Heart right ventricle (tissue), 16 donors: ENCODE data around the gene ZNF610. TPM values are rescaled to one million over a fixed set of nuclear protein-coding genes. Genes with fewer than 3 reads are reported as not detected.

Source experiments
- ATAC-seq, 8 donors: fragments of 200-7000 bp; cut with Tn5 transposase; one replicate each; pipeline ENCODE4 v1.9.1; 2020; ENCODE audit warnings: mild to moderate bottlenecking in 8 of 8, moderate library complexity in 8 of 8, moderate number of reproducible peaks in 1 of 8
- DNase-seq, 2 donors: peaks; one replicate each; pipeline ENCODE4 v3.0.0-alpha.2; 2020
- H3K27ac ChIP-seq, 10 donors: fragments of 200-600 bp; sonication (generic) in 2 of 10; one replicate each; pipeline versions ENCODE4 v1.5.0 to v1.8.0; 2020 to 2022; ENCODE audit warnings: mild to moderate bottlenecking in 3 of 10
- H3K27me3 ChIP-seq, 7 donors: fragments of 200-600 bp; one replicate each; pipeline ENCODE4 v1.8.0; 2021 to 2022; ENCODE audit warnings: mild to moderate bottlenecking in 2 of 7
- H3K36me3 ChIP-seq, 9 donors: fragments of 200-600 bp; sonication (generic) in 1 of 9; one replicate each; pipeline versions ENCODE4 v1.5.0 to v1.8.0; 2020 to 2022; ENCODE audit warnings: mild to moderate bottlenecking in 2 of 9
- H3K4me1 ChIP-seq, 9 donors: fragments of 200-600 bp; sonication (generic) in 1 of 9; one replicate each; pipeline versions ENCODE4 v1.5.0 to v1.8.0; 2020 to 2022; ENCODE audit warnings: mild to moderate bottlenecking in 4 of 9
- H3K4me3 ChIP-seq, 10 donors: fragments of 200-600 bp; sonication (generic) in 2 of 10; one replicate each; pipeline versions ENCODE4 v1.5.0 to v1.8.0; 2020 to 2022; ENCODE audit warnings: mild to moderate bottlenecking in 7 of 10, moderate library complexity in 2 of 10
- H3K9me3 ChIP-seq, 11 donors: fragments of 200-600 bp in 10 of 11; sonication (generic) in 2 of 11; one replicate each; pipeline versions ENCODE4 v1.5.0 to v1.8.0; 2013 to 2022; ENCODE audit warnings: mild to moderate bottlenecking in 2 of 11, control low read depth in 1 of 11, moderate library complexity in 1 of 11
- CTCF ChIP-seq, 9 donors: fragments of 200-600 bp; sonication (generic) in 2 of 9; IDR thresholded peaks; one replicate each; pipeline versions ENCODE4 v1.5.0 to v1.8.0; 2021 to 2022; ENCODE audit warnings: antibody characterized with exemption in 9 of 9, mild to moderate bottlenecking in 5 of 9, moderate library complexity in 1 of 9
- WGBS, 2 donors: extraction: QIAGEN DNeasy Blood & Tissue Kit; methylation state at CpG; one replicate each; pipeline ENCODE4 v1.1.7; 2013; ENCODE audit warnings: inconsistent platforms in 1 of 2; 5-methylcytosine and 5-hydroxymethylcytosine counted together
- intact Hi-C, 10 donors: fragments of 100-400 bp; cut with DNase I; formaldehyde crosslinking; loops; one replicate each; pipeline versions ENCODE4 v1.11.1 to v1.14.2; 2022
- polyA plus RNA-seq, 2 donors: library from polyadenylated mRNA; stranded (reverse); fragments of 200-250 nt; gene quantifications; one replicate each; pipeline ENCODE4 v1.2.3, GENCODE V29; 2013
- total RNA-seq, 10 donors: library from RNA; stranded (reverse); fragmentation: NEBNext Ultra II Directional in 3 of 10; extraction: Animal tissue kit (Norgen Biotek cat#: 25700) in 3 of 10; gene quantifications; one replicate each; pipeline versions ENCODE4 v1.2.1 to v1.2.4, GENCODE V29; 2021 to 2023
- donor health status: Arrhythmogenic right ventricular cardiomyopathy.
- donor health status: ischemic (EF 13 %, LVEDD 7.1; RV severe dilation, severe dysfunction).
- donor health status: healthy with polysubstance abuse.
- donor health status: DM: no; HTN: yes; CAD: no.
- donor health status: DM: no; HTN: no; CAD: no.
- donor health status: ischemic (EF 25% LVEDD 6.9; RV normal size, moderate dysfunction).
- donor health status: ischemic (EF 25% LVEDD 5.7; RV mildly dilated, moderate dysfunction).
- donor health status: healthy.
- donor health status: DM: yes; HTN: yes; CAD: no.
- donor health status: Ischemic cardiomyopathy.
- donor health status: ischemic (EF 35%, LVEDD 5.7; RV mildly dilated, moderate dysfunction).
- donor health status: nonischemic (EF 11% LVEDD 7.7; RV severe dilation, severe dysfunction).
- donor health status: DM: yes; HTN: yes; CAD: no.
- donor health status: PGD.
- donor health status: ischemic (EF 29% LVEDD 5.4; RV normal size, mild dysfunction).
- donor health status: nonischemic (EF 23%, LVEDD 6.1; RV moderate dilation, normal function).

The ZNF610 gene
- total and polyA plus RNA-seq, 12 donors = 1.1 to 6.8 (median 3.7) TPM

- H3K27ac ChIP-seq = no peak overlapping the region
- no peaks in the 10 kb centered on the region for H3K27me3 ChIP-seq
- no peak overlapping the region for H3K4me3 ChIP-seq
- WGBS, 2 donors = 10 to 17% methylated on average over 8 of the region's 8 CpGs
- intact Hi-C loops = loop anchor here in 3 of 10 donors (5.0 to 10.0 kb wide), 3 partner anchors 401 to 411 kb away; no protein-coding TSS in a partner anchor
- peak; percentile 35 to 78 (median 69) for TF ChIP-seq CTCF (IDR thresholded peaks at IDR 0.05)
- DNase-seq (peak; percentile 19 to 64), ATAC-seq (peak; percentile 38 to 77 (median 67))
- peaks cover 0 to 27% (median 11%) of the 10 kb centered on the region in 9 donors for H3K36me3 ChIP-seq
- peaks cover 0 to 58% (median 0%) of the 10 kb centered on the region in 11 donors for H3K9me3 ChIP-seq
- peaks cover 0 to 7% (median 3%) of the 10 kb centered on the region in 9 donors for H3K4me1 ChIP-seq
Observed at GRCh38 chr19:52343548-52343947, 7.5 kb downstream of the ZNF610 start.

- intact Hi-C loops = loop anchor here in 2 of 10 donors (10.0 kb wide), 2 partner anchors 400 to 410 kb away; no protein-coding TSS in a partner anchor
- Histone ChIP-seq H3K9me3 (peaks cover 0 to 52% (median 0%) of the 10 kb centered on the region in 11 donors), H3K36me3 (peaks cover 0 to 40% (median 23%) of the 10 kb centered on the region in 9 donors), H3K4me3 (no peak overlapping the region), H3K4me1 (peaks cover 0 to 7% (median 3%) of the 10 kb centered on the region in 9 donors), H3K27me3 (no peaks in the 10 kb centered on the region), H3K27ac (no peak overlapping the region)
- TF ChIP-seq CTCF (IDR thresholded peaks at IDR 0.05) = no peak
- DNase-seq (no peak), ATAC-seq (no peak)
- WGBS, 2 donors = 82 to 87% methylated on average over 6 of the region's 6 CpGs
Observed at GRCh38 chr19:52345162-52345561, 9.1 kb downstream of the ZNF610 start.

- no peaks in the 10 kb centered on the region for H3K27me3 ChIP-seq
- H3K4me1 ChIP-seq = no peaks in the 10 kb centered on the region
- intact Hi-C loops = no loop called here
- H3K27ac ChIP-seq = no peak overlapping the region
- H3K9me3 ChIP-seq = peaks cover 0 to 80% (median 0%) of the 10 kb centered on the region in 11 donors
- no peak overlapping the region for H3K4me3 ChIP-seq
- peaks cover 0 to 96% (median 65%) of the 10 kb centered on the region in 9 donors for H3K36me3 ChIP-seq
- TF ChIP-seq CTCF (IDR thresholded peaks at IDR 0.05) = no peak
- WGBS, 2 donors = 72 to 77% methylated on average over 9 of the region's 9 CpGs
- DNase-seq = no peak
- ATAC-seq = no peak
Observed at GRCh38 chr19:52351512-52351911, 15.5 kb downstream of the ZNF610 start.

GRCh38 chr19:52366414-52366824 lies 30.4 kb downstream of the ZNF610 start:
- Histone ChIP-seq H3K9me3 (peaks cover 0 to 96% (median 53%) of the 10 kb centered on the region in 11 donors), H3K36me3 (peaks cover 0 to 61% (median 34%) of the 10 kb centered on the region in 9 donors), H3K27me3 (no peaks in the 10 kb centered on the region), H3K4me3 (no peak overlapping the region), H3K4me1 (peaks cover 0 to 15% (median 5%) of the 10 kb centered on the region in 9 donors), H3K27ac (no peak overlapping the region)
- no peak for ATAC-seq
- intact Hi-C loops = no loop called here
- TF ChIP-seq CTCF (IDR thresholded peaks at IDR 0.05) = no peak
- WGBS, 2 donors = 98 to 99% methylated on average over 8 of the region's 8 CpGs
- DNase-seq = no peak
